Measurements from ENCODE around the gene SYNRG. TPM values are rescaled to one million over a fixed set of nuclear protein-coding genes. Genes with fewer than 3 reads are reported as not detected.

The SYNRG gene
- total RNA-seq, 1 experiment from 2014 or later, result 9.7 TPM

DNA sequence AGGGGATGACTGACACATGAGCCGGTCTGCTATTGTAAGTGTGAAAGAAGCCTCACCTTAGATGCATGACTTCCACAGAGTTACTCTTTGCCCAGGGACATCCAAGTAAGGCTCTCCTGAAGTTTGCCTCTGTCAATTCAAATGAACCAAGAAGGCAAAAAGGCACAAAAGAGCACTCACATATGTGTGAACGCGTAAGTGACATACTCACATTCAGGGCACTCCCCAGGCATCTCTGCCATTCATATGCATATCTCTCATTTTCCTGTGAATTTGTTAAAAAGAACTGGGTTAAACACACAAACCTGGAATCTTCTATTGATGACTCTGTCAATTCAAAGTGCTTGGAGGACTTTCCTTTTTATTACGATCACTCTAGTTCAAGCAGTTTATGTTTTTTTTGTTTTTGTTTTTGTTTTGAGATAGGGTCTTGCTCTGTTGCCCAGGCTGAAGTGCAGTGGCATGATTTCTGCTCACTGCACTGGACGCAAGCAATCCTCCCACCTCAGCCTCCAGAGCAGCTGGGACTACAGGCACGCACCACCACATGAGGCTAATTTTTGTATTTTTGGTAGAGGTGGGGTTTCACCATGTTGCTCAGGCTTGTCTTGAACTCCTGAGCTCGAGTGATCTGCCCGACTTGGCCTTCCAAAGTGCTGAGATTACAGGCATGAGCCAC lies 70.1 kb downstream of the SYNRG start:
- H3K27me3 ChIP-seq (ENCODE audit: low read length), result no peaks in the 10 kb centered on the region
- no peak overlapping the region for H3K9ac ChIP-seq (ENCODE audit: low read length)
- no peaks in the 10 kb centered on the region for H3K79me2 ChIP-seq (ENCODE audit: low read length)
- H2AFZ ChIP-seq (ENCODE audit: low read length), result no peak overlapping the region
- H3K27ac ChIP-seq (ENCODE audit: low read length), result no peak overlapping the region
- ChIA-PET CTCF (no interaction called here), POLR2A (ENCODE audit: unreplicated experiment) (no interaction called here)
- TF ChIP-seq EZH2 (IDR thresholded peaks at IDR 0.05; ENCODE audit: low read length, unreplicated experiment), result no peak
- TF ChIP-seq, protein P1, sequence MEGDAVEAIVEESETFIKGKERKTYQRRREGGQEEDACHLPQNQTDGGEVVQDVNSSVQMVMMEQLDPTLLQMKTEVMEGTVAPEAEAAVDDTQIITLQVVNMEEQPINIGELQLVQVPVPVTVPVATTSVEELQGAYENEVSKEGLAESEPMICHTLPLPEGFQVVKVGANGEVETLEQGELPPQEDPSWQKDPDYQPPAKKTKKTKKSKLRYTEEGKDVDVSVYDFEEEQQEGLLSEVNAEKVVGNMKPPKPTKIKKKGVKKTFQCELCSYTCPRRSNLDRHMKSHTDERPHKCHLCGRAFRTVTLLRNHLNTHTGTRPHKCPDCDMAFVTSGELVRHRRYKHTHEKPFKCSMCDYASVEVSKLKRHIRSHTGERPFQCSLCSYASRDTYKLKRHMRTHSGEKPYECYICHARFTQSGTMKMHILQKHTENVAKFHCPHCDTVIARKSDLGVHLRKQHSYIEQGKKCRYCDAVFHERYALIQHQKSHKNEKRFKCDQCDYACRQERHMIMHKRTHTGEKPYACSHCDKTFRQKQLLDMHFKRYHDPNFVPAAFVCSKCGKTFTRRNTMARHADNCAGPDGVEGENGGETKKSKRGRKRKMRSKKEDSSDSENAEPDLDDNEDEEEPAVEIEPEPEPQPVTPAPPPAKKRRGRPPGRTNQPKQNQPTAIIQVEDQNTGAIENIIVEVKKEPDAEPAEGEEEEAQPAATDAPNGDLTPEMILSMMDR (conservative IDR thresholded peaks at IDR 0.05; ENCODE audit: low read depth, low read length), result no peak
- no peak for TF ChIP-seq EZH2phosphoT487 (IDR thresholded peaks at IDR 0.05; ENCODE audit: borderline replicate concordance, low read length)
- intact Hi-C loops (cut with micrococcal nuclease), result no loop called here
- peaks cover 12% of the 10 kb centered on the region; the same call in 1 of the 2 replicates for H3K36me3 ChIP-seq (ENCODE audit: low read depth, low read length)
- H4K20me1 ChIP-seq (ENCODE audit: low read length), result no peaks in the 10 kb centered on the region
- no peaks in the 10 kb centered on the region for H3K4me1 ChIP-seq (ENCODE audit: insufficient read depth, low read length)
- H3F3A ChIP-seq (ENCODE audit: low read length, unreplicated experiment), result no peaks in the 10 kb centered on the region
- DNase-seq (no peak), ATAC-seq (no peak)
- no TSS peak for BruUV-seq (replicated peaks)
- no peak overlapping the region for H3K4me2 ChIP-seq (ENCODE audit: low read length)
- H3K9me2 ChIP-seq (replicated peaks; ENCODE audit: low read length), result no peaks in the 10 kb centered on the region
- no peaks in the 10 kb centered on the region for H3K9me3 ChIP-seq (ENCODE audit: low read length)
- no peak overlapping the region for H3K4me3 ChIP-seq (ENCODE audit: low read length)

DNA sequence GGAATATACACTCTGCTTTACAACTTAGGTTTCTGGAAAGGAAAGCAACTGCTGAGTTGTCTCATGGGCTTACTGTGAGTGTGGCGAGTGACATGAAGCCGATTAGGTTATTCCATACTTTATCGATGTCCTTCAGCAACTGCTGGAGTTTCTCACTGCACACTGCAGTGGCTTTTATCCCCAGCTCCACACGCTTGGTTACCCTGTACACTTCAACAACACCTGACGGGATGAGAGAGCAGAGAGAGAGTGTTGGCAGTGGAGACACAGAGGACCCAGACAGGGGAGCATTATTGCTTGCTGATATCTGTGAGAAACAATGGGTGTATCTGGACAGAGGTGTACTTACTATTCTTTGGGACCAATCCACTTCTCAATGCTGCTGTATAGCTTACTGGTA lies 73.3 kb downstream of the SYNRG start:
- ATAC-seq (no peak), DNase-seq (no peak)
- Histone ChIP-seq H2AFZ (ENCODE audit: low read length) (no peak overlapping the region), H3K79me2 (ENCODE audit: low read length) (no peaks in the 10 kb centered on the region), H3K4me1 (ENCODE audit: insufficient read depth, low read length) (no peaks in the 10 kb centered on the region), H3K36me3 (ENCODE audit: low read depth, low read length) (peaks cover 4% of the 10 kb centered on the region; the same call in 1 of the 2 replicates), H3K27me3 (ENCODE audit: low read length) (no peaks in the 10 kb centered on the region), H3F3A (ENCODE audit: low read length, unreplicated experiment) (no peaks in the 10 kb centered on the region), H3K9me2 (replicated peaks; ENCODE audit: low read length) (no peaks in the 10 kb centered on the region), H4K20me1 (ENCODE audit: low read length) (no peaks in the 10 kb centered on the region), H3K27ac (ENCODE audit: low read length) (no peak overlapping the region), H3K9ac (ENCODE audit: low read length) (no peak overlapping the region), H3K9me3 (ENCODE audit: low read length) (no peaks in the 10 kb centered on the region), H3K4me3 (ENCODE audit: low read length) (no peak overlapping the region), H3K4me2 (ENCODE audit: low read length) (no peak overlapping the region)
- no TSS peak for BruUV-seq (replicated peaks)
- CTCF ChIA-PET, result no interaction called here
- TF ChIP-seq EZH2phosphoT487 (IDR thresholded peaks at IDR 0.05; ENCODE audit: borderline replicate concordance, low read length) (no peak), EZH2 (IDR thresholded peaks at IDR 0.05; ENCODE audit: low read length, unreplicated experiment) (no peak)
- TF ChIP-seq, protein P1 (conservative IDR thresholded peaks at IDR 0.05; ENCODE audit: low read depth, low read length), result no peak
- POLR2A ChIA-PET (ENCODE audit: unreplicated experiment), result no interaction called here
- intact Hi-C loops (cut with micrococcal nuclease), result no loop called here

DNA sequence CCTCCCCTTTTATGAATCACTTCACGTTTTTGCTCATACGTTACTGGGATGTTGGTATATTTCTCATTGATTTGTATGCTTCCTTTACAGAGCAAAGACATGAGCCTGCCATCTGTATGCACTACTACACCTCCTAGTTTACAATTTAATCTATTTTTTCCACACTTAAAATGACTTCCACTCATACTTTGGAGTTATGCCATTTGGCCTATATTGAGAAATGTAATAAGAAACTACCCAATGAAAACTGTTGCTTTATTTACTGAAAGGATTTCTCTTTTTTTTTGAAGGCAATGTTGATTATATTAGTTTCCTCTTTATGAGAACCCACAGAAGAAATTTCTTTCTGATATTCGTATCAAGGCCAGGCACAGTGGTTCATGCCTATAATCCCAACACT lies 76.5 kb downstream of the SYNRG start:
- H3K9me3 ChIP-seq (ENCODE audit: low read length), result no peaks in the 10 kb centered on the region
- H3K4me3 ChIP-seq (ENCODE audit: low read length), result no peak overlapping the region
- no peak for TF ChIP-seq EZH2phosphoT487 (IDR thresholded peaks at IDR 0.05; ENCODE audit: borderline replicate concordance, low read length)
- TF ChIP-seq EZH2 (IDR thresholded peaks at IDR 0.05; ENCODE audit: low read length, unreplicated experiment), result no peak
- TF ChIP-seq, protein P1 (conservative IDR thresholded peaks at IDR 0.05; ENCODE audit: low read depth, low read length), result no peak
- no peak overlapping the region for H3K9ac ChIP-seq (ENCODE audit: low read length)
- DNase-seq, result no peak
- no peaks in the 10 kb centered on the region for H3F3A ChIP-seq (ENCODE audit: low read length, unreplicated experiment)
- no peaks in the 10 kb centered on the region for H3K4me1 ChIP-seq (ENCODE audit: insufficient read depth, low read length)
- BruUV-seq (replicated peaks), result no TSS peak
- no peaks in the 10 kb centered on the region for H3K79me2 ChIP-seq (ENCODE audit: low read length)
- no peaks in the 10 kb centered on the region for H3K27me3 ChIP-seq (ENCODE audit: low read length)
- no peaks in the 10 kb centered on the region for H3K9me2 ChIP-seq (replicated peaks; ENCODE audit: low read length)
- no peaks in the 10 kb centered on the region; the same call in 1 of the 2 replicates for H3K36me3 ChIP-seq (ENCODE audit: low read depth, low read length)
- CTCF ChIA-PET, result no interaction called here
- H3K27ac ChIP-seq (ENCODE audit: low read length), result no peak overlapping the region
- no peak overlapping the region for H3K4me2 ChIP-seq (ENCODE audit: low read length)
- ATAC-seq, result no peak
- H2AFZ ChIP-seq (ENCODE audit: low read length), result no peak overlapping the region
- intact Hi-C loops (cut with micrococcal nuclease), result no loop called here
- POLR2A ChIA-PET (ENCODE audit: unreplicated experiment), result interaction anchor here (0.6 kb wide), 1 partner anchor 9 kb away, joined by 3 read pairs; no protein-coding TSS in a partner anchor
- H4K20me1 ChIP-seq (ENCODE audit: low read length), result no peaks in the 10 kb centered on the region
